Measurements from ENCODE around the gene CMSS1. TPM values are rescaled to one million over a fixed set of nuclear protein-coding genes. Genes with fewer than 3 reads are reported as not detected.

CMSS1 gene
- polyA plus RNA-seq, 1 donor from 2014 or later: 31.8 TPM

GRCh38 chr3:99915906-99916432 lies 98.3 kb downstream of the CMSS1 start:
- H3F3A ChIP-seq (ENCODE audit: insufficient read depth, low read length, poor library complexity, severe bottlenecking): no peaks in the 10 kb centered on the region
- no peak overlapping the region for H3K27ac ChIP-seq (ENCODE audit: low read length)
- no peaks in the 10 kb centered on the region for H3K36me3 ChIP-seq (ENCODE audit: insufficient read depth, low read length)
- H3K4me2 ChIP-seq (ENCODE audit: low read length): no peak overlapping the region
- no peak overlapping the region for H3K4me3 ChIP-seq (ENCODE audit: low read length)
- H2AFZ ChIP-seq (ENCODE audit: low read depth, low read length): no peak overlapping the region
- TF ChIP-seq EZH2 (IDR thresholded peaks at IDR 0.05; ENCODE audit: borderline replicate concordance, insufficient read depth, low read length, poor library complexity, severe bottlenecking) (no peak), REST (IDR thresholded peaks at IDR 0.05; ENCODE audit: borderline replicate concordance) (no peak), POLR2AphosphoS5 (IDR thresholded peaks at IDR 0.05) (no peak)
- H3K79me2 ChIP-seq (replicated peaks; ENCODE audit: insufficient read depth, low read length): no peaks in the 10 kb centered on the region
- H4K20me1 ChIP-seq (ENCODE audit: insufficient read depth): no peaks in the 10 kb centered on the region
- no peaks in the 10 kb centered on the region for H3K9me2 ChIP-seq (ENCODE audit: insufficient read depth, low read length)
- H3K27me3 ChIP-seq (ENCODE audit: insufficient read depth, low read depth, low read length): no peaks in the 10 kb centered on the region
- no peaks in the 10 kb centered on the region for H3K9me3 ChIP-seq (ENCODE audit: low read length)
- H3K9ac ChIP-seq (ENCODE audit: low read length): no peak overlapping the region

- Histone ChIP-seq H2AFZ (ENCODE audit: low read depth, low read length) (no peak overlapping the region), H3F3A (ENCODE audit: insufficient read depth, low read length, poor library complexity, severe bottlenecking) (no peaks in the 10 kb centered on the region), H3K4me2 (ENCODE audit: low read length) (no peak overlapping the region), H4K20me1 (ENCODE audit: insufficient read depth) (no peaks in the 10 kb centered on the region), H3K9ac (ENCODE audit: low read length) (no peak overlapping the region), H3K9me3 (ENCODE audit: low read length) (no peaks in the 10 kb centered on the region), H3K79me2 (replicated peaks; ENCODE audit: insufficient read depth, low read length) (no peaks in the 10 kb centered on the region), H3K4me3 (ENCODE audit: low read length) (no peak overlapping the region), H3K27ac (ENCODE audit: low read length) (no peak overlapping the region), H3K27me3 (ENCODE audit: insufficient read depth, low read depth, low read length) (no peaks in the 10 kb centered on the region), H3K36me3 (ENCODE audit: insufficient read depth, low read length) (no peaks in the 10 kb centered on the region), H3K9me2 (ENCODE audit: insufficient read depth, low read length) (no peaks in the 10 kb centered on the region)
- no peak for TF ChIP-seq EZH2 (IDR thresholded peaks at IDR 0.05; ENCODE audit: borderline replicate concordance, insufficient read depth, low read length, poor library complexity, severe bottlenecking)
- no peak for TF ChIP-seq REST (IDR thresholded peaks at IDR 0.05; ENCODE audit: borderline replicate concordance)
- no peak for TF ChIP-seq SMC3 (conservative IDR thresholded peaks at IDR 0.05; ENCODE audit: poor library complexity)
- TF ChIP-seq RAD21 (conservative IDR thresholded peaks at IDR 0.05): no peak
- no peak for TF ChIP-seq POLR2AphosphoS5 (IDR thresholded peaks at IDR 0.05)
- TF ChIP-seq CTCF (IDR thresholded peaks at IDR 0.05; ENCODE audit: poor library complexity, severe bottlenecking): no peak
- no peak for TF ChIP-seq MXI1 (conservative IDR thresholded peaks at IDR 0.05; ENCODE audit: poor library complexity, severe bottlenecking)
- TF ChIP-seq TAF1 (IDR thresholded peaks at IDR 0.05; ENCODE audit: low read depth): no peak
- TF ChIP-seq EP300 (conservative IDR thresholded peaks at IDR 0.05; ENCODE audit: poor library complexity, severe bottlenecking): no peak
Observed at GRCh38 chr3:99918715-99919114, 101.1 kb downstream of the CMSS1 start.
